Measurements from ENCODE around the gene KIF6.

DNA sequence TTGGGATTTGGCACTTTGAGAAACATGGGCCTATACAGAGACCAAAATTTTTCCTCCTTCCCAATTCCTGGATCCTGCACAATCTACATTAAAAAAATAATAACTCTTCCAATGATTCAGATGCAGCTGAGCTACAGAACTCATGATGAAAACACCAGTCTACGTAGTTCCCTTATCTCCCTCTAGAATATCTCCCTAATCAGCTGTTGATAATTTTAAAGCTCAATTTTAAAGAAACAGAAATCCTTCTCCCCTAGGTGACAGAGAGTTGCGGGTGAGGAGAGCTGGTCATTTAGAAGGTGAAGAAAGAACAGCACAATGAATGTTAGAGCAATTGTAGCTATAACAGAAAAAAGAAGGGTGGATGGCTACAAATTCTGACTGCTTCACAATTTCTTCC, 227.1 kb downstream of the KIF6 start:
- TF ChIP-seq, protein P1, sequence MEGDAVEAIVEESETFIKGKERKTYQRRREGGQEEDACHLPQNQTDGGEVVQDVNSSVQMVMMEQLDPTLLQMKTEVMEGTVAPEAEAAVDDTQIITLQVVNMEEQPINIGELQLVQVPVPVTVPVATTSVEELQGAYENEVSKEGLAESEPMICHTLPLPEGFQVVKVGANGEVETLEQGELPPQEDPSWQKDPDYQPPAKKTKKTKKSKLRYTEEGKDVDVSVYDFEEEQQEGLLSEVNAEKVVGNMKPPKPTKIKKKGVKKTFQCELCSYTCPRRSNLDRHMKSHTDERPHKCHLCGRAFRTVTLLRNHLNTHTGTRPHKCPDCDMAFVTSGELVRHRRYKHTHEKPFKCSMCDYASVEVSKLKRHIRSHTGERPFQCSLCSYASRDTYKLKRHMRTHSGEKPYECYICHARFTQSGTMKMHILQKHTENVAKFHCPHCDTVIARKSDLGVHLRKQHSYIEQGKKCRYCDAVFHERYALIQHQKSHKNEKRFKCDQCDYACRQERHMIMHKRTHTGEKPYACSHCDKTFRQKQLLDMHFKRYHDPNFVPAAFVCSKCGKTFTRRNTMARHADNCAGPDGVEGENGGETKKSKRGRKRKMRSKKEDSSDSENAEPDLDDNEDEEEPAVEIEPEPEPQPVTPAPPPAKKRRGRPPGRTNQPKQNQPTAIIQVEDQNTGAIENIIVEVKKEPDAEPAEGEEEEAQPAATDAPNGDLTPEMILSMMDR (IDR thresholded peaks at IDR 0.05) = no peak
- TF ChIP-seq POLR2A (IDR thresholded peaks at IDR 0.05) = no peak
